ENCODE measurements around the gene UNC13A.
"Not testable (repeated sequence)": the region's sequence is repeated elsewhere in the genome, so short reads cannot be mapped to it uniquely, and the experiment has no call there.

The UNC13A gene

GRCh38 chr19:17614476-17614875 is 73.7 kb downstream of the UNC13A start:
- Mint-ChIP-seq H3K36me3 (no peaks in the 10 kb centered on the region), H3K4me3 (no peak overlapping the region), H3K4me1 (peaks cover 8% of the 10 kb centered on the region), H3K9me3 (no peaks in the 10 kb centered on the region), H3K27ac (no peak overlapping the region)
- DNase-seq (ENCODE audit: low spot score in 2 of 2) (no peak), ATAC-seq (no peak)

DNA sequence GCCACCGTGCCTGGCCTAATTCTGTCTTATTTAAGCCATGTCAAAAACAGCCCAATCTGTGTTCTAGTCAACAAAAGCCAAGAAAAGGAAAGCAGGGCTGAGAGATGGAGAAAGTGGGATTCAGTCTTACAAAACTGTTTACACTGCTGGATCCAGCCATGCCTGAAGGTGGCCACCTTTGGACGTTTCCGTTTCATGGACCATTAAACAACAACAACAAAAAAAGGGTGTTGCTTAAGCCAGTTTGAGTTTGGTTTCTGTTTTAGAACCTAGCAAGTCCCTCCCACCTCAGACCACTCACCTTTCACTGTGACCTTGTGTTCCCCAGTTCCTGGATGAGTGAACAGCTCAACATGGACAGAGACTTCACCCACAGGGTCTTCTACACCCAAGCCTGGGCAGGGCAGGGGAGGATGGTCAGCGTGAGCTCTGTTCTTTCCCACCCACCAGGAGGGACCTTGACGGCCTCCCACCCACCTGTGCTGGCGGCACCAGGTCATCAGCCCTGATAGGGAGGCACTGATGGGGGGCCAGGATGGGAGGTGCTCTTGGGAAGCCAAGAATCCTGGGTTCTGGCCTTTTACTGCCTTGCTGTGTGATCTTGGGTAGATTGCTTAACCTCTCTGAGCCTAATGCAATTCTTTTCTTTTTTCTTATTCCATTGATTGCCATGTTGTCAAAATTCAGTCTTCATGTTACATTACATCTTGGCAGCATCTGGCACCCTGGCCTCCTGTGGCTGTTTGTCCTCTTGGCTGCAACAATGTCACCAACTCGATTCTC is 76.5 kb downstream of the UNC13A start:
- peaks cover 8% of the 10 kb centered on the region for H3K4me1 Mint-ChIP-seq

DNA sequence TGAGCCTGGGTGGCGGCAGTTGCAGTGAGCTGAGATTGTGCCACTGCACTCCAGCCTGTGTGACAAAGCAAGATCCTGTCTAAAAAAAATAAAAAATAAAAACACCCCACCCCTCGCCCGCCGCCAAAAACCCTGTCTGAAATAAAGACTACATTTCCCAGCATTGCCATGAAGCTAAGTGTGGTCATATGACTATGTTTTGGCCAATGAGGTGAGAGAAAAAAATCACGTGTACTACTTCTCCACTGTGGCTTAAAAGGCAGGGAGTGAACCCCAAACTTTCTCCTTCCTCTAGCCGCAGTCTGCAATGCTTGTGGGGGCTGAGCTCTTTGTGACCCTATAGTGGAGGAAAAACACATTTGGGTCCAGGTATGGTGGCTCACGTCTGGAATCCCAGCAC is 77.8 kb downstream of the UNC13A start:
- Mint-ChIP-seq H3K4me1 (peaks cover 11% of the 10 kb centered on the region), H3K4me3 (no peak overlapping the region), H3K9me3 (no peaks in the 10 kb centered on the region), H3K27ac (no peak overlapping the region), H3K36me3 (peaks cover 7% of the 10 kb centered on the region)
- ATAC-seq (no peak), DNase-seq (ENCODE audit: low spot score in 2 of 2) (no peak)

More for the DNA sequence above, 76.5 kb downstream of the UNC13A start:
- Mint-ChIP-seq H3K36me3 (peaks cover 5% of the 10 kb centered on the region), H3K27ac (no peak overlapping the region), H3K4me3 (no peak overlapping the region), H3K9me3 (no peaks in the 10 kb centered on the region)
- DNase-seq (ENCODE audit: low spot score in 2 of 2) (no peak), ATAC-seq (no peak)

- Mint-ChIP-seq H3K27ac (no peak overlapping the region), H3K4me1 (peaks cover 11% of the 10 kb centered on the region), H3K36me3 (peaks cover 7% of the 10 kb centered on the region), H3K9me3 (no peaks in the 10 kb centered on the region), H3K4me3 (no peak overlapping the region)
- ATAC-seq (no peak), DNase-seq (ENCODE audit: low spot score in 2 of 2) (no peak)
These were observed 80.2 kb downstream of the UNC13A start for GRCh38 chr19:17607936-17608335.

- H3K4me3 Mint-ChIP-seq, result peak overlapping the region; percentile 77
- H3K4me1 Mint-ChIP-seq, result peaks cover 11% of the 10 kb centered on the region
- H3K36me3 Mint-ChIP-seq, result peaks cover 7% of the 10 kb centered on the region
- ATAC-seq (peak; percentile 48), DNase-seq (ENCODE audit: low spot score in 2 of 2) (no peak)
- H3K9me3 Mint-ChIP-seq, result no peaks in the 10 kb centered on the region
- peak overlapping the region; percentile 86 for H3K27ac Mint-ChIP-seq
These were observed 81.5 kb downstream of the UNC13A start for GRCh38 chr19:17606590-17607185.

DNA sequence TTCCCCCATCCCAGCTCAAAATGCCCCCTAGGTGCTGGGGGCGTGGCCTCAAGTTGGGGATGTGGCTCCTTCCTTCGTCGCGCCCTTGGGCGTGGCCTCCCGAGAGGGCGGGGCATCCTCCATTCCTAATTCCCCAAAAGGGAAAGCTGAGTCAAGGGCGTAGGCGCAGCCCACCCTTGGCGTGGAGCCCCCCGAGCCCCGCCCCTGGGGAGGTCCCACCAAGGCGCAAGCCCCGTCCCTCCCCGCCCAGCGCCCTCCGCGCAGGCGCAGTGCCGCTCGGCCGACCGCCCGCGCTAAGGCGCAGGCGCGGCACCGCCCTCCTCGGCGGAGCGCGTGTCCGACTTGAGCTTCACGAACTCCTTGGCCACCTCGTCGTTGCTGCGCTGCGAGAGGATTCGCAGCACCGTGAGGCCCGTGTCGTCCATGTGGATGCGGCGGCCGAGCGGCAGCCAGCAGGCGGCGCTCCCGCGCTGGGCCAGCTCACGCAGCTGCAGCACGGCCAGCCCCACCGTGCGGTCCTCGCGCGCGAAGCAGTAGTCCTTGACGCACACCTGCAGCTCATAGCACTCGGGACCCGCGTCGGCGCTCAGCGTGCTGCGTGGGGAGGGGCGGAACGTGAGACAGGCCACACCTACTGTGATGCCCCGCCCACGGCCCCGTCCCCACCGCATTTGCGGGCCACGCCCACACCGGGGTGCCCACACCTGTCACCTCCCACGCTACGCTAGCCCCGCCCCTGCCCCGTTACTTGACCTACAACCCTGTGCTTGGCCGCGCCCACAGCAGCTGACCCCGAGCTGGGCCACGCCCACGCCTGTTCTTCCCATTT is 82.2 kb downstream of the UNC13A start:
- peak; percentile 88 for ATAC-seq
- peak; percentile 74 to 87 for DNase-seq (ENCODE audit: low spot score in 2 of 2)
- Mint-ChIP-seq H3K4me3 (peak overlapping the region; percentile 77), H3K4me1 (peaks cover 11% of the 10 kb centered on the region), H3K27ac (peak overlapping the region; percentile 86), H3K9me3 (no peaks in the 10 kb centered on the region), H3K36me3 (peaks cover 7% of the 10 kb centered on the region)

DNA sequence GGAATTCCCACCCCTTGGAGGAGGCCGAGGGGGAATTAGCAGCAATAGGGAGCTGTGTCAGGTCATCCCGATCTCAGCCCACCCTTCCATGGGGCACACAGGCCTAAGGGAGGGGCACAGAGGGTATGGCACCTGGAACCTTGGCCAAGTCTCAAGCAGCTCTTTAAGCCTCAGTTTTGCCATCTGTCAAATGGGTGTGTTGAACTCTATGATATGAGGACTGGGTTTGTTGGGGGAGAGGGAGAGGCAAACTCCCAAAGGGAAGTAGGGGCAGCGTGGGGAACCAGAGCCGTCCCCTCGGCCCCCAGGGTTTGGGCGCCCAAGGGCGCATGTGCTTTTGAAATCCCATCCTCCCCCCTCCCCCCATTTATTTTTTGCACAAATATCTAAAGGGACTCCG is 83.0 kb downstream of the UNC13A start:
- Mint-ChIP-seq H3K4me1 (peaks cover 11% of the 10 kb centered on the region), H3K27ac (no peak overlapping the region), H3K9me3 (no peaks in the 10 kb centered on the region), H3K4me3 (peak overlapping the region; percentile 77), H3K36me3 (peaks cover 7% of the 10 kb centered on the region)
- no peak for DNase-seq (ENCODE audit: low spot score in 2 of 2)
- ATAC-seq, result no peak

GRCh38 chr19:17604372-17605025 is 83.7 kb downstream of the UNC13A start:
- Mint-ChIP-seq H3K36me3 (peaks cover 7% of the 10 kb centered on the region), H3K9me3 (no peaks in the 10 kb centered on the region), H3K4me1 (peaks cover 11% of the 10 kb centered on the region), H3K4me3 (peak overlapping the region; percentile 77), H3K27ac (no peak overlapping the region)
- no peak for ATAC-seq
- no peak for DNase-seq (ENCODE audit: low spot score in 2 of 2)

- no peak for ATAC-seq
- H3K4me1 Mint-ChIP-seq, result peaks cover 11% of the 10 kb centered on the region
- DNase-seq (ENCODE audit: low spot score in 2 of 2), result no peak
- no peak overlapping the region for H3K4me3 Mint-ChIP-seq
- no peaks in the 10 kb centered on the region for H3K9me3 Mint-ChIP-seq
- H3K36me3 Mint-ChIP-seq, result peaks cover 7% of the 10 kb centered on the region
- H3K27ac Mint-ChIP-seq, result no peak overlapping the region
These were observed 85.2 kb downstream of the UNC13A start for GRCh38 chr19:17602872-17603510.

- Mint-ChIP-seq H3K36me3 (peaks cover 7% of the 10 kb centered on the region), H3K9me3 (no peaks in the 10 kb centered on the region), H3K4me3 (no peak overlapping the region), H3K4me1 (peaks cover 11% of the 10 kb centered on the region), H3K27ac (no peak overlapping the region)
- ATAC-seq (no peak), DNase-seq (ENCODE audit: low spot score in 2 of 2) (no peak)
These were observed 85.9 kb downstream of the UNC13A start for GRCh38 chr19:17602217-17602616.

DNA sequence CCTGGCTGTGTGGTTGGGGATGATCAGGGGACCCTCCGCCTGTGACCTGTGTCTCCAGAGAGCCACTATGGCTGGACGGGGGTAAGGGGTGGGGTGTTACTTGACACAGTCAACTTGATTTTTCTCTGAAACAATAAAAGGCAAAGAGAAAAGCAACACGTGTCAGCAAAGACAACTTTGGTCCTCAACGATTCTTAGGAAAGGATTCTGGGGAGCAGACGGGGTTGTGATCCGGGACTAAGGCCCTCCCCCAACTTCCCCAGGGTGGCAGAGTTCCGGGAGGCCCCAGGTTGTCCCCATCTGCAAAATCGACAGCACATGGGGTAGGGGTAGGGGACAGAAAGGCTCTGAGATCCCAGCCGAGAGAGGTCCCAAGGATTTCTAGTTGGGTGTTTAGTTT is 86.5 kb downstream of the UNC13A start:
- DNase-seq (ENCODE audit: low spot score in 2 of 2), result no peak
- H3K4me1 Mint-ChIP-seq, result peaks cover 6% of the 10 kb centered on the region
- no peak for ATAC-seq
- peaks cover 2% of the 10 kb centered on the region for H3K36me3 Mint-ChIP-seq
- no peaks in the 10 kb centered on the region for H3K9me3 Mint-ChIP-seq
- H3K27ac Mint-ChIP-seq, result no peak overlapping the region
- no peak overlapping the region for H3K4me3 Mint-ChIP-seq

DNA sequence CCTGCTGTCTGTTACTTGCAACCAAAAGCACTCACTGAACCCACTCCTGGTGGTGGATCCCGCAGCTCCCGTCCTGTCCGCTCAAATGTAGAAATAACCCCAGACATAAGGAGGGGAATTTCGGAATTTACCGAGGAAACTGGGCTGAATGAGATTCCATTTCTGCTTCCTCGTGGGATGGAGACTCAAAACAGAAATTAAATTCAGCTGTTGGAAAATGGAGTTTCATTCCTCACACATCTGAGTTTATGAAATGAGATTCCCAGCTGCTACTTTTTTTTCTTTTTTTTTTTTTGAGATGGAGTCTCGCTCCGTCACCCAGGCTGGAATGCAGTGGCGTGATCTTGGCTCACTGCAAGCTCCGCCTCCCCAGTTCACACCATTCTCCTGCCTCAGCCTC is 88.4 kb downstream of the UNC13A start:
- H3K36me3 Mint-ChIP-seq, result no peaks in the 10 kb centered on the region
- no peaks in the 10 kb centered on the region for H3K9me3 Mint-ChIP-seq
- no peak for DNase-seq (ENCODE audit: low spot score in 2 of 2)
- H3K4me1 Mint-ChIP-seq, result no peaks in the 10 kb centered on the region
- no peak overlapping the region for H3K27ac Mint-ChIP-seq
- H3K4me3 Mint-ChIP-seq, result no peak overlapping the region
- ATAC-seq, result no peak

GRCh38 chr19:17598953-17599352 is 89.2 kb downstream of the UNC13A start:
- DNase-seq (ENCODE audit: low spot score in 2 of 2) (no peak), ATAC-seq (no peak)
- H3K4me3 Mint-ChIP-seq, result no peak overlapping the region
- H3K36me3 Mint-ChIP-seq, result no peaks in the 10 kb centered on the region
- H3K27ac Mint-ChIP-seq, result no peak overlapping the region
- no peaks in the 10 kb centered on the region for H3K4me1 Mint-ChIP-seq
- no peaks in the 10 kb centered on the region for H3K9me3 Mint-ChIP-seq

DNA sequence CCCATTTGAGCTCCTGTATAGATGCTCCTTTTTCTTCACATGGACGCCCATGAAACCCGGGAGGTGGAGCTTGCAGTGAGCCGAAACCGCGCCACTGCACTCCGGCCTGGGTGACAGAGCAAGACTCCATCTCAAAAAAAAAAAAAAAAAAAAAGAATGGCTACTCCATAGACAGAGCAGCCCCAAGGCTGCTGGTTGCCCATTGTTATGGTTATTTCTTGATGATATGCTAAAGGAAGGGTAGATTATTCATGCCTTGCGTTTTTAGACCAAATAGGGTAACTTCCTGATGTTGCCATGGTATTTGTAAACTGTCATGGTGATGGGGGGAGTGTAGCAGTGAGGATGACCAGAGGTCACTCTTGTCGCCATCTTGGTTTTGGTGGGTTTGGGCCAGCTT is 90.1 kb downstream of the UNC13A start:
- H3K27ac Mint-ChIP-seq; H3K9me3 Mint-ChIP-seq; H3K36me3 Mint-ChIP-seq; DNase-seq (ENCODE audit: low spot score in 2 of 2); H3K4me1 Mint-ChIP-seq; H3K4me3 Mint-ChIP-seq; ATAC-seq: not testable (repeated sequence)

- H3K36me3 Mint-ChIP-seq; H3K4me3 Mint-ChIP-seq; H3K4me1 Mint-ChIP-seq; H3K9me3 Mint-ChIP-seq; ATAC-seq; H3K27ac Mint-ChIP-seq; DNase-seq (ENCODE audit: low spot score in 2 of 2): not testable (repeated sequence)
These were observed 93.9 kb downstream of the UNC13A start for GRCh38 chr19:17594296-17594695.

Data from stimulated activated effector memory CD8-positive, alpha-beta T cell treated with anti-CD3 and anti-CD28 coated beads, Interleukin-12 subunit alpha, Interleukin-12 subunit beta, amount 100 ng/mL, for 72 hours (primary cell).